ENCODE measurements around the gene TENM4.

Gene TENM4

DNA sequence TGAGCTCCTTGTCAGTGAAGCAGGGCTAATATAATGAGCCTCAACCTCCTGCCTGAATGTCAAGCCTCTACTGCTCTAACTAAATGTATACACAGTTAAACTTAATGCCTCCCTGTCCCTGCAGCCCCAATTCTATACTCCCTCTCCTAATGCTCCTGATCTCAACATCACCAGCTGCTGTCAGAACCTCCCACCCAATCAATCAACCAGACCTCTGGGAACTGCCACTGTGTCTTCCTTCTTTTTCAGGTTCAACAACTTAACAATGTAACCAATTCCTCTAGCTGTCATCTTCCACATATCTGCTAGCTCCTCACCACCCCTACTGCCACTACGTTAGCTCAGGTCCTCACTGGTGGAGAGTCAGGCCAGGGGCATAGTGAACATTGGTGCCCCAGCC, 526.3 kb downstream of the TENM4 start:
- no peak overlapping the region for H3K4me3 ChIP-seq (ENCODE audit: low read depth, low read length)
- TF ChIP-seq, protein P1, sequence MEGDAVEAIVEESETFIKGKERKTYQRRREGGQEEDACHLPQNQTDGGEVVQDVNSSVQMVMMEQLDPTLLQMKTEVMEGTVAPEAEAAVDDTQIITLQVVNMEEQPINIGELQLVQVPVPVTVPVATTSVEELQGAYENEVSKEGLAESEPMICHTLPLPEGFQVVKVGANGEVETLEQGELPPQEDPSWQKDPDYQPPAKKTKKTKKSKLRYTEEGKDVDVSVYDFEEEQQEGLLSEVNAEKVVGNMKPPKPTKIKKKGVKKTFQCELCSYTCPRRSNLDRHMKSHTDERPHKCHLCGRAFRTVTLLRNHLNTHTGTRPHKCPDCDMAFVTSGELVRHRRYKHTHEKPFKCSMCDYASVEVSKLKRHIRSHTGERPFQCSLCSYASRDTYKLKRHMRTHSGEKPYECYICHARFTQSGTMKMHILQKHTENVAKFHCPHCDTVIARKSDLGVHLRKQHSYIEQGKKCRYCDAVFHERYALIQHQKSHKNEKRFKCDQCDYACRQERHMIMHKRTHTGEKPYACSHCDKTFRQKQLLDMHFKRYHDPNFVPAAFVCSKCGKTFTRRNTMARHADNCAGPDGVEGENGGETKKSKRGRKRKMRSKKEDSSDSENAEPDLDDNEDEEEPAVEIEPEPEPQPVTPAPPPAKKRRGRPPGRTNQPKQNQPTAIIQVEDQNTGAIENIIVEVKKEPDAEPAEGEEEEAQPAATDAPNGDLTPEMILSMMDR (IDR thresholded peaks at IDR 0.05; ENCODE audit: low read depth, low read length, missing control alignments) = no peak
- no peak for DNase-seq (ENCODE audit: low read depth)

DNA sequence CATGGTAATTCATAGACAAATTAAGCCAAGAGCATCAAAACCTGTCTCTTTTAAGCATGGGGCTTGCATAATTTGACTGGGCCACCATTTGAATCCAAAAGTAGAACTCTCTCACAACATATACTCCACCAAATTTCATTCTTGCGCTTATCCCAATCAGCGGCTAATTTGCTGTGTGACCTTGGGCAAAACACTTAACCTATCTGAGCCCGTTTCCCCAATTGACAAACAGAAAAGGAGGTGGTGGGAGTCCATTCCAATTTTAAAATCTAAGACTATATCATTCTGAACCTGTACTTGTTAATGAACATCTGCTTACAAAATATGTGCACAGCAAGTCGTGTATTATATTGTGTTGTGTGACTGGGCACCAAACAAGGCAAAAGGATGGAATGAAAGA, 528.1 kb downstream of the TENM4 start:
- TF ChIP-seq, protein P1 (IDR thresholded peaks at IDR 0.05; ENCODE audit: low read depth, low read length, missing control alignments) = no peak
- no peak overlapping the region for H3K4me3 ChIP-seq (ENCODE audit: low read depth, low read length)
- DNase-seq (ENCODE audit: low read depth) = no peak

DNA sequence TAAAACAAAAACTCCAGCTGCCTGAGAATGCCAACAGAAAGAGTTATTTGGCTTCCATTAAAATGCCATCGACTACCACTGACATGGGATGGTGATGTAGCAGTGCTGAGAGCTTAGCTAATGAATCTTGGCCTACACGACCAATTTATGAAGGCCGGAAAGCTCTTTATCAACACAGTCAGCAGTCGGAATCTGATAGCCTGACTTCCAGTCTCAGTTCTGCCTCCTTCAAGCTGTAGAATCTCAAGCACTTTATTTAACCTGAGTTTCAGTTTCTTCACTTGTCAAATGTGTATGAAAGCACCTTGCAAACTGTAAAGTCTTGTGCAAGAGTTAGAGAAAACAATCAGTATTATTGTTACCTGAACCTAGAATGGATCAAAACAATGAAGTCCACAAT, 530.5 kb downstream of the TENM4 start:
- TF ChIP-seq, protein P1 (IDR thresholded peaks at IDR 0.05; ENCODE audit: low read depth, low read length, missing control alignments) = no peak
- H3K4me3 ChIP-seq (ENCODE audit: low read depth, low read length) = no peak overlapping the region
- no peak for DNase-seq (ENCODE audit: low read depth)

DNA sequence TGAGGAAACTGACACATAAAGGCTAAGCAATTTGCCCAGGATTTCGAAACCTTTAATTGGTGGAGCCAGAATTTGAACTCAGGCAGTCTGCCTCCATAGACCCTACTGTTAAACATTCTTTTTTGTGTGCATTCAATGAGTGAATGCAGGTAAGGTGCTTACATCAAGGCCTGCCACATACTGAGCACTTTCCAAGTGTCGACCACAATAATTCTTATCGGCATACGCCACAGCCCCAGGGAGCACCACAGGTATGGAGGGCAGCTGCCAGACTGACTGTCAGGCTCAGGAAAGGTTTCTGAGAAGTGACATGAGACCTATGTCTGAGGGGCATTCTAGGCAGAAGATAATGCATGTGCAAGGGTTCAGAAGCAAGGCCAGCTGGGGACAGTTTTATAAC, 531.4 kb downstream of the TENM4 start:
- H3K4me3 ChIP-seq (ENCODE audit: low read depth, low read length) = no peak overlapping the region
- no peak for DNase-seq (ENCODE audit: low read depth)
- TF ChIP-seq, protein P1 (IDR thresholded peaks at IDR 0.05; ENCODE audit: low read depth, low read length, missing control alignments) = no peak

DNA sequence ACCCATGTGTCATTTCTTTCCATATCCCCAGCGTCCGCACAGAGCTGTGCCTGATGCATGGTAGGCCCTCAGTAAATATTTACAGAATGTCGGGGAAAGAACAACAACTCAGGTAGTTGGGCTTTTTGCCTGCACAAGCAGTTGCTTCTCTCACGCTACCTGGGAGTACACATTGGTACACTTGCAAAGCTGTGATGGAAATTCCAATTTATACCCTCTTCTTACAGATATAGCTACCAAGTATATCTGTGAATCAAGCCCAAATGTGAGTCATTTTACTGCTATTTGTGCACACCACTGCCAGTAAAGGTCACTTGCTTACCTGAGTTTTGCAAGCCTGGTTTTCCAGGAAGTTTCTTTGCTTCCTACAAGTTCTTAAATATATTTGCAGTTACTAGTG, 533.2 kb downstream of the TENM4 start:
- DNase-seq (ENCODE audit: low read depth) = no peak
- no peak overlapping the region for H3K4me3 ChIP-seq (ENCODE audit: low read depth, low read length)
- TF ChIP-seq, protein P1 (IDR thresholded peaks at IDR 0.05; ENCODE audit: low read depth, low read length, missing control alignments) = no peak

DNA sequence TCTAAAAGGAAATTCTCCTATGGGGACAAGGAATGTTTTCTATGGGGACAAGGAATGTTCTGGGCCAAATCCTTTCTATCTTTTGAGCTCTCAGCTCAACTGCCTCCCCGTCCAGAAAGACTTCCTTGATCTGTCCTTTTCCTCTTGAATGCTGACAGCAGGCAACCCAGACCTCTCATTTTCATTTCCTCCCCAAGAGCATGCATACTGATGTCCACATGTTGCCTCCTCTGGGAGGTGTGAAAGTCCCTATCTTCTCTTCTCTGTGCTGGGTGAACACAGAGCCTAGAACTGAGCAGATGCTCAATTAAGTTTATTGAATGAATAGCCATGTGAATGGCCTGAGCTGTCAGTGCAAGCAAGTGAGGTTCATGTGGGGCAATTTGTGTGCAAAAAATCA, 534.3 kb downstream of the TENM4 start:
- TF ChIP-seq, protein P1 (IDR thresholded peaks at IDR 0.05; ENCODE audit: low read depth, low read length, missing control alignments) = no peak
- no peak for DNase-seq (ENCODE audit: low read depth)
- no peak overlapping the region for H3K4me3 ChIP-seq (ENCODE audit: low read depth, low read length)

DNA sequence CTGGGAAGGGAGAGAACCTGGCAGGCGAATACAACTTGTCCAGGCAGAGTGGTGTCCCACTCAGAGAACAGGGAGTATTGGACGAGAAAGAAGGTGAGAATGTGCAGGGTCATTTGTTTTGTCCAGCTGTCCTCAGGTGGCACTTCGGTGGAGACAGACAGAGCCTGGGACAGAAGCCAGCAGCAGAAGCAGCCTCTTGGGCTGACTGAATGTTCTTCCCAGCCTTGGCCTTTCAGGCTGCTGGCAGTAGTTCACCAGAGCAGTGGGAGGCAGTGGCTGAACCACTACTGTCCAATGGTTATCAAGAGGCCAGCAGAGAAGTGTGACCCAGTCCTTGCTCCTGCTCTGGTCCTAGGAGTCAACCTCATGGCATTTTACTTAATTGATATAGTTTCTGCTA, 535.1 kb downstream of the TENM4 start:
- TF ChIP-seq, protein P1 (IDR thresholded peaks at IDR 0.05; ENCODE audit: low read depth, low read length, missing control alignments) = no peak
- no peak for DNase-seq (ENCODE audit: low read depth)
- H3K4me3 ChIP-seq (ENCODE audit: low read depth, low read length) = no peak overlapping the region
